Spleen (tissue), 7 donors: Measurements from ENCODE around the gene PSPC1.

ENCODE experiments used
- CTCF ChIP-seq, 11 experiments: fragments of 200-600 bp in 7 of 11; fragments of 450-650 bp in 4 of 11; sonication (generic) in 4 of 11; IDR thresholded peaks in 8 of 11; conservative IDR thresholded peaks in 3 of 11; 1 replicate in 7 of 11; 2 replicates in 4 of 11; pipeline versions ENCODE4 v1.4.0 to v1.8.0; 2016 to 2021; ENCODE audit warnings: antibody characterized with exemption in 11 of 11, inconsistent platforms in 4 of 11, mild to moderate bottlenecking in 1 of 11
- POLR2A ChIP-seq, 3 donors: fragments of 450-650 bp; IDR thresholded peaks; one replicate each; pipeline ENCODE4 v1.5.1; 2017; ENCODE audit warnings: antibody characterized with exemption in 3 of 3, mild to moderate bottlenecking in 1 of 3
- POLR2AphosphoS5 ChIP-seq, 3 donors: sonication (generic); formaldehyde crosslinking; IDR thresholded peaks; one replicate each; pipeline ENCODE4 v1.5.1; 2017; ENCODE audit warnings: antibody characterized with exemption in 3 of 3
- donor health status: DM: no; HTN: no; CAD: no; lungs with moderate emphysema.
- donor health status: DM: no; HTN: no; CAD: no.
- donor health status: DM: no; HTN: no; CAD: no.

- TF ChIP-seq CTCF (IDR thresholded peaks at IDR 0.05 in 8 of 11, conservative IDR thresholded peaks at IDR 0.05 in 3 of 11), result no peak
- TF ChIP-seq POLR2A (IDR thresholded peaks at IDR 0.05), result no peak
- TF ChIP-seq POLR2AphosphoS5 (IDR thresholded peaks at IDR 0.05), result peak in 1 of 3 donors; percentile 48
These were observed 121.2 kb downstream of the PSPC1 start for GRCh38 chr13:19661561-19661960.
